GM20431 (cell line): ENCODE results near the gene APCDD1.

Experiments used
- in situ Hi-C: fragments of 300-500 bp; cut with MseI, MboI; formaldehyde crosslinking; loops from one replicate; pipeline ENCODE4 v1.15.0; 2020; ENCODE audit warnings: low sequenced_read_pairs; ENCODE audit not compliant: unreplicated experiment

The APCDD1 gene

GRCh38 chr18:10430677-10431076, 23.8 kb upstream of the APCDD1 start:
- in situ Hi-C loops = no loop called here

- in situ Hi-C loops = no loop called here
These were observed 22.8 kb upstream of the APCDD1 start for GRCh38 chr18:10431680-10432079.

GRCh38 chr18:10432781-10433180, 21.7 kb upstream of the APCDD1 start:
- in situ Hi-C loops = no loop called here

- in situ Hi-C loops = no loop called here
These were observed 18.3 kb upstream of the APCDD1 start for GRCh38 chr18:10436160-10436559.

GRCh38 chr18:10437837-10438236, 16.6 kb upstream of the APCDD1 start:
- in situ Hi-C loops = no loop called here

GRCh38 chr18:10439898-10440297, 14.5 kb upstream of the APCDD1 start:
- in situ Hi-C loops = no loop called here

GRCh38 chr18:10440884-10441283, 13.6 kb upstream of the APCDD1 start:
- in situ Hi-C loops = no loop called here

- in situ Hi-C loops = no loop called here
These were observed 13.0 kb upstream of the APCDD1 start for GRCh38 chr18:10441472-10441871.

- in situ Hi-C loops = no loop called here
These were observed 11.9 kb upstream of the APCDD1 start for GRCh38 chr18:10442551-10442971.

- in situ Hi-C loops = no loop called here
These were observed 11.4 kb upstream of the APCDD1 start for GRCh38 chr18:10443001-10443400.

- in situ Hi-C loops = no loop called here
These were observed 10.0 kb upstream of the APCDD1 start for GRCh38 chr18:10444314-10445006.

GRCh38 chr18:10449396-10449795, 5.0 kb upstream of the APCDD1 start:
- in situ Hi-C loops = no loop called here

- in situ Hi-C loops = no loop called here
These were observed 3.4 kb upstream of the APCDD1 start for GRCh38 chr18:10450986-10451385.

- in situ Hi-C loops = no loop called here
These were observed 1.1 kb upstream of the APCDD1 start for GRCh38 chr18:10453261-10453805.

GRCh38 chr18:10454681-10455557, 484 bp downstream of the APCDD1 start:
- in situ Hi-C loops = no loop called here

GRCh38 chr18:10455726-10456453, 1.5 kb downstream of the APCDD1 start:
- in situ Hi-C loops = no loop called here

- in situ Hi-C loops = no loop called here
These were observed 2.3 kb downstream of the APCDD1 start for GRCh38 chr18:10456718-10457117.

- in situ Hi-C loops = no loop called here
These were observed 2.7 kb downstream of the APCDD1 start for GRCh38 chr18:10457128-10457527.

- in situ Hi-C loops = no loop called here
These were observed 3.3 kb downstream of the APCDD1 start for GRCh38 chr18:10457767-10458166.

GRCh38 chr18:10458691-10459090, 4.3 kb downstream of the APCDD1 start:
- in situ Hi-C loops = no loop called here
